ENCODE data around the gene RSAD2.
A peak's percentile ranks its signal among the peaks of the same experiment; 100 is the strongest.
"Not testable (repeated sequence)": the region's sequence is repeated elsewhere in the genome, so short reads cannot be mapped to it uniquely, and the experiment has no call there.

RSAD2 gene

DNA sequence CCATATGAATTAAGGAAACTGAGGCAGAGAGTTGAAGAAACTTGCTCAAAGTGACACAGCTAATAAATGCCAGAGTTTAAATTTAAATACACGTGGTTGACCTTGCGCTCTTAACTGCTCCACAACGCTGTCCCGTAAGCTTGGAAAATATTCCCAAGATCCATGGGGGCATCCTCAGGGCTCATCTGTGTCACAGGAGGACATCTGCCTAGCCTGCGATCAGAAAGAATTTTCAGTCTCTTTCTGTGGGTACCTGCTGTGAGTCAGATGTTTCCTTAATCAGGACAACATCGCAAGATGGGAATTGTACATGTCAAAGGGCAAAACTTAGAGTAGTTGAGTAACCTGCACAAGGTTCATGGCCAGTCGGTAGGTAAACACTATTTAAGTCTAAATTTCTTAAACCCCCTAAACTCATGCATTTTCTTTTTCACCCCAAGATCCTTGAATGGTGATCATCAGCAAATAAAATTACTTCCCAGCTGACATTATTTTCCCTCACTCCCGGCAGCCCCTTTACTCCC lies 13.3 kb upstream of the RSAD2 start:
- DNase-seq (ENCODE audit: low read depth), result no peak

DNA sequence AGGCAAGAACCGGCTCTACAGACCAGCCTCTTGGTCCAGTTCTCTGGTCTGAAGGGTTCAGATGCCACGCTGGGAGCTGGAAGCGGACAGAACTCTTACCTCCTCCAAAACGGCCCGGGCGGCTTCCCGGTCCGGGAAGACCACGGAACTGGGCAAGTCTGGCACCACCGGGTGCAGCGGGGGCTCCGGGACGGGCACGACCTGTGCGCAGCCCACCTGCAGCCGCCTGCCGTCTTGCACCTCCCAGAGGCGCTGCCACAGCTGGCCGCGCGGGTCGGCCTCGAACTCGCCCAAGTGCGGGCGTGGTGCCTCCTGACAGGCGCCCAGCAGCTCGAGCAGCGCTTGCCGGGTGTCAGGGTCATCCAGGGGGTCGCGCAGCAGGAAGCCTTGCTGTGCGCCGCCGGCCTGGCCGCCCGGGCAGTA lies 12.6 kb upstream of the RSAD2 start:
- DNase-seq (ENCODE audit: low read depth), result no peak

DNA sequence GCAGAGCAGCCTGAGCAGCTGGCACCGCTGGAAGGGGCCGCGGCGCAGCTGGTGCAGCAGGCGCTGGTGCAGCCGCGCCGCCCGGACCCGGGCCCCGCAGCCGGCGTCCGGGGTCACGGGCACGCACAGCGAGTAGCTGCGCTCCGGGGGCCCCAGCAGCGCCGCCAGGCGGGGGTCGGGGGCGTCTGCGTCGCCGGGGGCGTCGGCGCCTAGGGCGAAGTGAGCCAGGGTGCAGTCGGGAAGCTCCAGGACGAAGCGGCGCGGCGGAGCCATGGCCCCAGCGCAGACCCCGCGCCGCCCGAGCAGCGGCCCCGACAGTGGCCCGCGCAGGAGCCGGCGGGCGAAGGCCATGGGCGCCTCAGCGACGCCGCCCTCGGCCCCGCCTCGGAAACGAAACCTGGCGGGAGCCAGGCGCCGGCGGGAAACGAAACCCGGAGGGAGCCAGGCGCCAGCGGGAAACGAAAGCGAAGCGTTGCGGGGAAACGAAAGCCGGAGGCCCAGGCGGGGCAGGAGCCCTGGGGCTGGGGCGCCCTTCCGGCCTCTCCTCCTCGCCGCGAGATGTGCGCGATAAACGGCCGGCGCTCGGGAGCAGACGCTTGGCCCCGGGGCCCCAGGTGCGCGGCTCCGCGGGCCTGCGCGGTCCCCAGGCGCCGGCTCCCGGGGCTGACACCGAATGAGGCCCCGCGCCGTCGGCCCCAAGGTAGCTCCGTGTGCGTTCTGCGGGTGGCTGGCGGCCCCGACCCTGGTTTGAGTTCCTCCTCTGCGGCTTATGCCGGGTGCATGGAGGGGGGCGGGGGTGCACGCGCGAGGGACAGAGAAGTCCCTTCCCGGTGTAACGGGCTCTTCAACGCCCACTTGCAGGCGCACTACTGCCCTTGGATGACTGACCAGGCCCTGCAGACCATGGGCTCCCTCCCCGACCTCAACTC lies 12.0 kb upstream of the RSAD2 start, which contains the start of gene CMPK2:
CMPK2 (minus strand) TSS at position 562 of the 929 bp plus-strand sequence; CDS start at position 351, 211 bp downstream.
- peak; percentile 73 for DNase-seq (ENCODE audit: low read depth)

DNA sequence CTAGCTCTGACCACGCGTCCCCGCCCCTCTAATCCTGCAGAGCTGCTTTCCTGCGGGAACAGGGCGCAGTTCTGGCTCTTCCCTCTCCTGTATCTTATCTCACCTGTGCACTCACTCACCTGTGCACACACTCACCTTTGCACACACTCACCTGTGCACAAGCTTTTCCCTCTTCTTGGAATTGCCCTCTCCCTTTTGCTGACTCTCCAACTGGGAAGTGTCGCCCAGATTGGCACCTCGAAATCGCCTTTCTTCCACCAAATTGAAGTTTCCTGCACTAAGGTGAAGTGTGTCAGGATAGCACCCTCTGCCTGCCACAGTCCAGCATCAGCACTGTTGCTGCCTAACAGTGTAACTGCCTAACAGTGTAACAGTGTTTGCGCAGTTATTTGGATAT lies 11.3 kb upstream of the RSAD2 start:
- DNase-seq (ENCODE audit: low read depth), result no peak

DNA sequence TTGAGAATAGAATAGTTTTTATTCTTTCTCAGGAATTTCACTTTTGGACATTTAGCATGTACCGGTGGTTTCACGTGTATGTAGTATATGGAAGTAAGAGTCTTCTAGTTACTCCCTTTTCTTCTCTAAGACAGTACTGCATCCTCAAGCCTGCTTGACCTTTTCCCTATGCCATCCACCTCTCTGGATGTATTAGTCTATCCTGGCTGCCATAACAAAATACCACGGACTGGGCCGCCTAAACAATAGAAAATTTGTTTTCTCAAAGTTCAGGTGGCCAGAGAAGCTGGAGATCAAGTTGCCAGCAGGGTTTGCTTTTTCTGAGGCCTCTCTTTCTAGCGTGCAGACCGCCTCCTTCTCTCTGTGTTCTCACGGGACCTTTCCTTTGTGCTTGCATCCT lies 10.6 kb upstream of the RSAD2 start:
- DNase-seq (ENCODE audit: low read depth), result no peak

DNA sequence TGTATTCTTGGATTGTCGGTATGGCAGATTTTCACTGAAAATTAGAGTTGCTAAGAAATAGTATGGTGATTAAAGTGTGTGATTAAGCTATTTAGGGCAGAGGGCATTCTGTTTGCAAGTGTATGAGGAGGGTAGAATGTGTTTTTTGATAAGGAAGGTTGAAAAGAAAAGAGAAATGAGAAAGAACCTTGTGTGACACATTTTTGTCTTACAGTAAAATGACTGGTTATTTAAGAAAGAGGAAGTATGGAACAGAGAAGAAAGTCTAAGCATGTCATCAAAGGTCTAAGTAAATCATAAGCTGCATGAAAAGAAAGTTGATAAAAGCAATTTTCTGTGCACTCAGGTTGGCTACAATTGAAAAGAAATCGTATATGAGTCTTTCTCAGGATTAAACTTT lies 5.2 kb upstream of the RSAD2 start:
- DNase-seq (ENCODE audit: low read depth), result no peak

DNA sequence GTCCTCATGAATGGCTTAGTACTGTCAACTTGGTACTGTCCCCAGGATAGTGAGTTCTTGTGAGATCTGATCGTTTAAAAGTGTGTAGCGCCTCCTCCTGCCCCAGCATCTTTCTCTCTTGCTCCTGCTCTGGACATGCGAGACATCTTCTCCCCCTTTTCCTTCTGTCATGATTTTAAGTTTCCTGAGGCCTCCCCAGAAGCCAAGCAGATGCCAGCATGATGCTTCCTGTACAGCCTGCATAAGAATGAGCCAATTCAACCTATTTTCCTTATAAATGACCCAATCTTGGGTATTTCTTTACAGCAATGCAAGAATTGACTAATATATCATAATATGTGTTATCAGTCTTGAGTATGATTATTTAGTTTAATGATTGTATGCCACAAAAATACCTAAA lies 3.5 kb upstream of the RSAD2 start:
- no peak for DNase-seq (ENCODE audit: low read depth)

DNA sequence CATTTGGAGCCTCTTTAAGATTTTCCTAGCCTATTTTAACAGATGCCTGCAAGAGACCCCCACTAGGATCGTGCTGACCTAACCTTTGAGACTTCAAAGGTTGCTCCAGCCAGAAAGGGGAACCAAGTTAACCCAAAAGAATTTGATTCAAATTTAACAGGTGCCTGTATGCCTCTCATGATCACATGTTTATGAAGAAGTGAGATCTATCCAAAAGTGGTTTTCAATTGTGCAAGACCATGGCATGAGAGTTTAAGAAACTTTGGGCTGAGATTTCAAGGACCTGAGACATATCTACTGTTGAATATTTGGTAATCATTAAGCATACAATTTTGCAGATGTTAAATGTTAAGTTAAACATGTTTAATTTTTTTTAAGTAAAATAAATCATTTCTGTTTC lies 1.3 kb upstream of the RSAD2 start:
- DNase-seq (ENCODE audit: low read depth), result no peak

DNA sequence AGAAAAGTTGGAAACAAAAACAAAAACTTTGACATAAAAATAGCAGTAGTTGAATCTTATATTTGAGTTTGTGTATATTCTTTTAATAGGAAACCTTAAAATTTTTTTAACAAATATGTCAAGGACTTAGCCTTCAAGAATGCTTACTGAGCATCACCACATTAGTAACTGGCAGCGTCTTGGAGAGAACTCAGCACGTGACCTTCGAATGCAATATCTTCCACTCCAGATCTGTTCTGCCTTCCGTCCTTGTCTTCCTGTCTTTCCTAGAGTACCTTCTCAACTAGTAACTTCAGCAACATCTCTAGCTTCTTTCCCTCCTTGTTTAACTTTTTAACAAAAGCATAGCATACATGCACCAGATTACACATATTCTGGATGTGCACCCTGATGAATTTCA lies 972 bp downstream of the RSAD2 start:
- DNase-seq (ENCODE audit: low read depth), result no peak

DNA sequence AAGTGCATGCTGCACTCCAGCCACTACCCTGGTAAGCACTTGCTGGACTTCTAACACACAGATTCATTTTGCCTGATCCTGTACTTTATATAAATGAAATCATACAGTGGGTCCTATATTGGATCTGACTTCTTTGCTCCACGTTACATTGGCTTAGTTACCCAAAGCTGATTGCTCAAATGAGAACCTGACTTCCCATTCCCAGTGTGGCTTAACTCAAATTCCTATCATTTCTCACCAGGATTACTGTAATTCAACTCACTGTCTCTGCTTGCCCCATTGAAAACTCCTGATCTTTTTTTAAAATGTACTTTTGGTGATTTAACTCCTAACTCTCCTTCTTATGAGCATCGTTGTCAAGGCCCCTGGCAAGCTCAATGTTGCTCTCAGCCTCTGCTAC lies 1.4 kb downstream of the RSAD2 start:
- no peak for DNase-seq (ENCODE audit: low read depth)

DNA sequence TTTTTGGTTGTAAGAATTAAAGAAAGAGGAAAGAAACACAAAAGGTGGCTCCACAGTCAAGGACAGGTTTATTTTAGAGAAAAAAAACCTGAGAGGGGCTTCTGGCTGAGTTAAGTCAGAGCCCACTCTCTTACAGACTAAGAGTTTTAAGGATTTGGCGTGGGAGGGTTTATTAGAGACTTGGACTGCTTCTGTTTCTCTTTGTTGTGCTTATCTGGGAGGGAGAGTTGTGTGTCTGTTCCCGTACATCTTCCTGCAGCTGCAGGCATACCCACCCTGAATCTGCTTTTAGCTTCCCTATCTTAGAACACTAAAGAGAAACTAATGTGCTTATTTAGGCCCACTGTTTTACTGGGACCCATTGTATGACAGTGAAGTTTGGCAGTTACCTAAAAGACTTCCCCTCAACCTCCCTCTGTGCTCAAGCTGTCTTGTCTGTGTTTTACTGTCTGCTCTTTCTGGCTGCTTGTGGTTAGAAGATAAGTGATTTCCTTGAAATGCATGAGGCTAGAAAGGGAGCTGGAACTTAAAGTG lies 2.7 kb downstream of the RSAD2 start:
- DNase-seq (ENCODE audit: low read depth), result no peak

DNA sequence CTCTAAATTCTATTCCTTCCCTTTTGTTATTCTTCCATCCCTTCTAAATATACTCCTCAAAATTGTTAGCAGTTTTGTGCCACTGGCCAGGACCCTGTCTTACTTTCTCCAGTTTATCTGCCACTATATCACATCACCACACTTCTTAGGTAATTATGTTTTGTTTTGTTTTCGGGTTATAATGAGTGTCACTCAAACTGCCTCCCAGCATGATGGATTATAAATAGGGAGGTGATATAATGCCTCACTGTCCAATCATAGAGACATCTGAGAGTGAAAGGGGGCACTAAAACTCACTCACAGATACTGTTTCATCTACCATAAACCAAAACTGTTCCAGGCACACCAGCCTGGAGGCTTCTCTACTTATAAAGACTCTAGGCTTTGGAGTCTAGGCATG lies 3.5 kb downstream of the RSAD2 start:
- DNase-seq (ENCODE audit: low read depth), result no peak

DNA sequence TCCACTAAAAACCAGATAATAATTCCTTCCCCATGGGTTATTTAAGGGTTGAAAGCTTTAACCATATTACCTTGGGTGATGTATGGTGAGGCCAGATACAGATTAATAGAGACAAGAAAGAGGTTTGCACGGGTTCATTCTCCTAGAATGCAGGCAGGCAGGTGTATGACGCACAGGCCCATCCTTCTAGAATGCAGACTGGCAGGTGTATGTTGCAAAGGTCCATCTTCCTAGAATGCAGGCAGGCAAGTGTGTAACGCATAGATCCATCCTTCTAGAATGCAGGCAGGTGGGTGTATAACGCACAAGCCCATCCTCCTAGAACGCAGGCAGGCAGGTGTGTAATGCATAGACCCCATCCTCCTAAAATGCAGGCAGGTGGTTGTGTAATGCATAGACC lies 3.9 kb downstream of the RSAD2 start:
- no peak for DNase-seq (ENCODE audit: low read depth)

DNA sequence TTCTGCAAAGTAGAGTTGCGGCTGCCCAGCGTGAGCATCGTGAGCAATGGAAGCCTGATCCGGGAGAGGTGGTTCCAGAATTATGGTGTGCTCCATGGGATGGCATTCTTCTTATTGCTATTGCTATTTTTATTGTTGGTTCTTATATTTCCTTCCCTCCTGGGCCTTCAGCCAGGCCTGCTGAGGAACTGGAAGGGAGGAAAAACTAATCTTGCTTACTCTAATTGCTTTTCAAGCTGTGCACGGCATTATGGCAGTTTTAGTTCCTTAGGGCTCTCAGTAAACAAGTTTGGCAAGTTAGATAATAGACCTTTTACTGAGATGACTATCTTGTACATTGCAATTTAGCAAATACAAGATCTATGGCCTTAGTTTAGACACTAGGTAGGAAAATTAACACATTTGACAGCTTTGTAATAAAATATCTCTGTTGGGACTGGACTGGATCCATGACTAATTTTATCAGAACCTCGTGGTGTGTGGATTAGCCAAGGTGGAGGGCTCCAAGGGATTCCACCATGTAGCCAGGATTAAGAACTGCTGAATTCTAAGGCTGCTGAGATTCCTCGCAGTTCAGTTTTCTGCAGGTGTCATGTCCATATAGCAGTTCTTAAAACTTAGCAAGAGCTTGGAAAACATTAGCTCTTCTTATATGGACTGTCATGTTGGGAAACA lies 6.0 kb downstream of the RSAD2 start:
- DNase-seq (ENCODE audit: low read depth), result no peak

DNA sequence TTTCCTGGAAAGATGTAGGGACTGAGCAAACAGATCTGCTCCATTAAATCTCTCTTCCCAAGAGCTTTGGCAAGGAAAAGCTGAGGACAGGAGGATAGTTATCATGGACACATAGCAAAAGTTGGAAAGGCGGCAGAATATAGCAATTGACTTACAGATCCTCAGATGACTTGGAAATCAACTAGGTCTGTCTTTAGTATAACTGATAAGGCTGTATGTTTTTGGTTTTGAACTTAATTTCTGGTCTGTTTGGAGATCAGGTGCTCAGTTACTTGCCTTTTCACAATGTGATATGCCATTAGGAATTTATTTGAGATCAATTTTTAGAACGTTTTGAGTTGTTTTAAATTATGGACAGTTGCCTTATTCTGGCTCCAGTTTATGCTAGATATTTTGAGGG lies 8.0 kb downstream of the RSAD2 start:
- no peak for DNase-seq (ENCODE audit: low read depth)

DNA sequence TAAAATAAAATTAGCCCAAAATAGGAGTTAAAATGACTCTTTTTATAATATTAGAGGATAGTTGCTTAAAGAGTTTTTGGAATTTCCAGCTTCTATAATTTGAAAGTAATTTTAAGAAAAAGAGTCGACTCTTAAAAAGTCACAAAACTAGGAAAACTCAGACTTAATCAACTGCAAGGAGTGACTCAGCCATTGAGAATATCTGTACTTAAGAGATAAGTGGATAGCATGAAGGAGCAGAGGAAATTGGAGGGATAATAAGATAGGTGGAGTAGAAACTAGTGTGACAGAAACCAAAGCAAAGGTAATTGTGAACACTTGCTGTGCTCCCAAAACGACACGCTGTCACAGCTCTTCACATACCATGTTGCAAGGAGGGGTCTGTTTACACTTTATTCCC lies 8.4 kb downstream of the RSAD2 start:
- no peak for DNase-seq (ENCODE audit: low read depth)

DNA sequence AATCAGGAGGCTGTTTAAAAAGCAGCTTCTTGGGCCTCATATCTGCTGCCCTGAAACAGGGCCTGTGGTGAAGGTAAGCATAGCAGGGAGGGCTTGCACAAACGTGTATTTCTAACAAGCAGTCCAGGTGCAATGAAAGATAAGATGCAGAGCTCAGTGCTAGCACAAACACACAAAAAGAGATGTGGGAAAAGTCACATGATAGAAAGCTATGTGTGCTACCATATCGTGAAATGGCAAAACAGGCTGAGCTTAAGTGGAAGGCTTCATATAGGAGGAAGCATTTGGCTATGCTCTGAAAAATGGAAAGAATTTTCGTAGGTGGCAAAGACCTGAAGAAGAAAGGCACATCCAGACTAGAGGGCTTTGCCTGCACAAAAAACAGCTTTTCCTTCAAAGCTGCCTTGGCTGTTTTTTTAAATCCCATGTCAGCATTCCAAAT lies 10.2 kb downstream of the RSAD2 start:
- DNase-seq (ENCODE audit: low read depth), result no peak

DNA sequence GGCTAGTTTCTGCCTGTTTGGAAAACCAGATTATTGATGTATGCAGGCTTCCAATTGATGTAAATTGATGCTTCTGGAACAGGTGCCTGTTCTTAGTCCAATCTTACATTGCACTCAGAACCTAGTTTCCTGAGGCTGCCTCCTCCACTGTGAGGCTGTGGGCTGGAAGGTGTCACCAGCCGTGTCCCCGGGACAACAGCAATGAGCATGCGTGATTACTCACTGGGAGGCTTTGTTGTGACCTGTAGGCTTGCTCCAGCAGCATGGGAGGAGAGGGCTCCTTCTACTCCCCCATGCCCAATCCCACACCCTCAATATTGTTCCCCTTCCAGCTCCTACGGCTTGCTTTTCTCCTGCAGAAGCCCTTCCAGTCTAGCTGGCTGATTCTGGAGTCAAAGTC lies 11.1 kb downstream of the RSAD2 start:
- DNase-seq (ENCODE audit: low read depth), result no peak

DNA sequence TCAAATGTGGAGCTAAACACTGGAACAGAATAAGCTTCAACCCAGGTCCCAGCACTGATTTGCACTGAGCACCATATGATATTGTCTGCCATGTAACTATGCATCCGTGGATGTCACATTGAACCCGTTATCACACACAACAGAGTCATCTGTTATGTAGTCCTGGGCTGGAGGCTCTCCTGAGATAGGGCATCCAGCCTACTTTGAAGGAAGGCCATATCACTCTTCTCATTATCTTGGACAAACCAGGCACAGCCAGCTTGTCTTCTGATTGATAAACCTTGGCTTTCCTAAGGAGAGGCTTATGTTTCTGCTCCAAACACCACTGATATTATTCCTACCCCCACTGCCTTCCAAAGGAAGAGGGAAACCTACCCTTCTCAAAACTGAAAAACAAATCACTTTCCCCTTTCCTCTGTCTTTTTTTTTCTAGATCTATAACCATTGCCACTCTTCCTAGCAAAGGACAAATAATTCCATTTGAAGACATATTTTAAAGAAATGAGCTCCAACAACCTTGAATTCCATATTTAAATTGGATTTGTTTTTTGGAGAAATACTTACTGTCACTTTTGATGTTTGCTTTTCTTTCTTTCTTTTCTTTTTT lies 16.4 kb downstream of the RSAD2 start:
- DNase-seq (ENCODE audit: low read depth), result no peak

DNA sequence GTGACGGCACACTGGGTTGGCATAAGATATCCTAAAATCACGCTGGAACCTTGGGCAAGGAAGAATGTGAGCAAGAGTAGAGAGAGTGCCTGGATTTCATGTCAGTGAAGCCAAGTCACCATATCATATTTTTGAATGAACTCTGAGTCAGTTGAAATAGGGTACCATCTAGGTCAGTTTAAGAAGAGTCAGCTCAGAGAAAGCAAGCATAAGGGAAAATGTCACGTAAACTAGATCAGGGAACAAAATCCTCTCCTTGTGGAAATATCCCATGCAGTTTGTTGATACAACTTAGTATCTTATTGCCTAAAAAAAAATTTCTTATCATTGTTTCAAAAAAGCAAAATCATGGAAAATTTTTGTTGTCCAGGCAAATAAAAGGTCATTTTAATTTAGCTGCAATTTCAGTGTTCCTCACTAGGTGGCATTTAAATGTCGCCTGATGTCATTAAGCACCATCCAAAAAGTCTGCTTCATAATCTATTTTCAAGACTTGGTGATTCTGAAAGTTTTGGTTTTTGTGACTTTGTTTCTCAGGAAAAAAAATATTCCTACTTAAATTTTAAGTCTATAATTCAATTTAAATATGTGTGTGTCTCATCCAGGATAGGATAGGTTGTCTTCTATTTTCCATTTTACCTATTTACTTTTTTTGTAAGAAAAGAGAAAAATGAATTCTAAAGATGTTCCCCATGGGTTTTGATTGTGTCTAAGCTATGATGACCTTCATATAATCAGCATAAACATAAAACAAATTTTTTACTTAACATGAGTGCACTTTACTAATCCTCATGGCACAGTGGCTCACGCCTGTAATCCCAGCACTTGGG lies 19.6 kb downstream of the RSAD2 start:
- no peak for DNase-seq (ENCODE audit: low read depth)

DNA sequence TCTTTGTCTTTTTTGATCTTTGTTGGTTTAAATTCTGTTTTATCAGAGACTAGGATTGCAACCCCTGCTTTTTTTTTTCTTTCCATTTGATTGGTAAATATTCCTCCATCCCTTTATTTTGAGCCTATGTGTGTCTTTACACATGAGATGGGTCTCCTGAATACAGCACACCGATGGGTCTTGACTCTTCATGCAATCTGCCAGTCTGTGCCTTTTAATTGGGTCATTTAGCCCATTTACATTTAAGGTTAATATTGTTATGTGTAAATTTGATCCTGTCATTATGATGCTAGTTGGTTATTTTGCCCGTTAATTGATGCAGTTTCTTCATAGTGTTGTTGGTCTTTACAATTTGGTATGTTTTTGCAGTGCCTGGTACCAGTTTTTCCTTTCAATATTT lies 25.0 kb downstream of the RSAD2 start:
- not testable (repeated sequence) for DNase-seq (ENCODE audit: low read depth)

DNA sequence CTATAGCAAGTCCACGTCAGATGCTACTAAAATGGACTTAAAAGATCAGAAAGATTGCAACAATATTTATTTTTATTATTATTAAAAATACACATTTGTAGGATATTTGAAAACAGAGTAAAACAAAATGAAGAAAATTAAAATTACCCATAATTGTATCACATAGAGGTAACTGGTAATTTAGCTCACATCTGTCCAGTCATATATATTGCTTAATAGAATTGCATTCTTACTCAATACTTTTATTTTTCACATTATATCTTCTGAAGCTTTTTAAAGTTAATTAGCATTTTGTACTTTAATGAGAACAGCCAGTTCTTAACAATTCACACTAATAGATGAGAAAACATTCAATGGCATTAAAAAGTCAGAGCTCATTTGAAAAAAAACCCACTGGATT lies 28.1 kb downstream of the RSAD2 start:
- no peak for DNase-seq (ENCODE audit: low read depth)
